ENCODE data around the gene SSH3.
"Not testable (repeated sequence)": the region's sequence is repeated elsewhere in the genome, so short reads cannot be mapped to it uniquely, and the experiment has no call there.

SSH3 gene

DNA sequence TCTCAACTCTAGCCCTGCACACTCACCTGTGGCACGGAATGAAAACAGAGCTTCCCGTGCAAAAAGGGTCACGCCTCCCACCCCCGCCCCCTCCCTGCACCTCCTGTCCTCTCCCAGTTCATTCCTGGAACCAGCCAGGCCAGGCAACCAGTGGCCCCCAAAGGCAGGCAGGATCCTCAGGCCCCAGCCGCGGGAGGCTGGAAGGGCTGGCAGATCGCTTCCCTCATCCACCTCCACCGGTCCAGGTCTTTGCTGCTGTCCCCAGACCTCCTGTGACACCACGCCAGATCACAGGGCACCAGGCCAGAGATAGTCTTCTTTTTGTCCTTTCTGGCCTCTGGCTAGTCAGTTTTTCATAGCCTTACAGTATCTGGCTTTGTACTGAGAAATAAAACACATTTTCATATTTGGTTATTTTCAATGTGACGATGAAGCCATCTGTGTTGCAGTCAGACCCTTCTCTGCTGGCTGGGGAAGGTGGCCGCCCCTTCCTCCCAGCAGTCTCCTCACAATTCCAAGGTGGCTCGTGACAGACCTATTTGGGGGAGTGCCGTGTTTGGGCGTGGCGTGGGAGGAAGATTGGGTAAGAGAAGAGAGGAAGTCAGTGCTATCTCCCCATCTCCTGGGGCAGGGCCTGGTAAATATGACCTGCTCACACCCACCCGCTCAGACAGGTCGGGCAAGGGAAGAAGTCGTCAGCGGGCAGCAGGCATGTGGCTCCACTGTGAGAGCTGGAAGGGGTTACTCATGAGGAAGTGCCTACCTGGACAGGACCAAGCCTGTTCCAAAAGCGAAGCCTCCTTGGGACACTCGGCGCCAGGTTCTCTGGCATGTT, 9.1 kb downstream of the SSH3 start:
- DNase-seq, result no peak

DNA sequence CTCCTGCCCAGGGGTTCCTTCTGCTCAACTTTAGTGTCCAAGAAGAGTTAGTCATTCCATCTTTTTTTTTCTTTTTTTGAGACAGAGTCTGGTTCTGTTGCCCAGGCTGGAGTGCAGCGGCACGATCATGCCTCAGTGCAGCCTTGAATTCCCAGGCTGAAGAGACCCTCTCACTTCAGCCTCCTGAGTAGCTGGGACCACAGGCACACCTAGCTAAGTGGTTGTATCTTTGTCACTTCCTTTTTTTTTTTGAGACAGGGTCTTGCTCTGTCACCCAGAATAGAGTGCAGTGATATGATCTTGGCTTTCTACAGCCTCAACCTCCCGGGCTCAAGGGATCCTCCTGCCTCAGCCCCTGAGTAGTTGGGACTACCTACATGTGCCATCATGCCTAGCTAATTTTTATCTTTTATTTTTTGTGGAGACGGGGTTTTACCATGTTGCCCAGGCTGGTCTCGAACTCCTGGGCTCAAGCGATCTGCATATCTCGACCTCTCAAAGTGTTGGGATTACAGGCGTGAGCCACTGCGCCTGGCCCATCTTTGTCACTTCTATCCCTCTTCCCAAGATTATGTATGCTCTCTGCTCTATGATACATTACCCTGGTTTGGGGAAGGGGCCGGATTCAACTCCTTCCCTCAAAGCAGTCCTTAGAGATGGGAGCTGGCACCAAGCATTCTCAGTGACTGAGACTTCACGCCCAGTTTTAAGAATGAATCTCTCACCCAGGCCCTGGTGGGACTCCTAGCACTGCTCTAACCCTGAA, 10.0 kb downstream of the SSH3 start:
- DNase-seq, result no peak

DNA sequence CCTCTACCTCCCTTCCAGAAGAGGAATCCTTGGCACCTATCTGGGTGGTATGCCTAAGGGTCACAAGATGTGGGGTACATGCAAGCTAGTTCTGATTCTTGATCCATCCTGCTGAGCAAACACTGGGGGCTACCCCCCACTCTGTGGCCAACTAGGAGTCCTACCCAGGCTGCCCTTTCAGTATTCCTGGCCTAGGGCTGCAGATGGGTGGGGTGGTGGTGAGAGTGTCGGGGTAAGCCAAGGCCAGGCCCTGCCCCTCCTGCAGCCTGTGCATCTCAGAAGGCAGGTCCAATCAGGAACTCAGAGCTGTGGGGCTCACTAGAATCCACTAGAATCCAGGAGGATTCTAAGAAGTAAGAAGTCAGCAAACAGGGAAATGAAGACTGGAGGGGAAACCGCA, 10.9 kb downstream of the SSH3 start:
- no peak for DNase-seq

DNA sequence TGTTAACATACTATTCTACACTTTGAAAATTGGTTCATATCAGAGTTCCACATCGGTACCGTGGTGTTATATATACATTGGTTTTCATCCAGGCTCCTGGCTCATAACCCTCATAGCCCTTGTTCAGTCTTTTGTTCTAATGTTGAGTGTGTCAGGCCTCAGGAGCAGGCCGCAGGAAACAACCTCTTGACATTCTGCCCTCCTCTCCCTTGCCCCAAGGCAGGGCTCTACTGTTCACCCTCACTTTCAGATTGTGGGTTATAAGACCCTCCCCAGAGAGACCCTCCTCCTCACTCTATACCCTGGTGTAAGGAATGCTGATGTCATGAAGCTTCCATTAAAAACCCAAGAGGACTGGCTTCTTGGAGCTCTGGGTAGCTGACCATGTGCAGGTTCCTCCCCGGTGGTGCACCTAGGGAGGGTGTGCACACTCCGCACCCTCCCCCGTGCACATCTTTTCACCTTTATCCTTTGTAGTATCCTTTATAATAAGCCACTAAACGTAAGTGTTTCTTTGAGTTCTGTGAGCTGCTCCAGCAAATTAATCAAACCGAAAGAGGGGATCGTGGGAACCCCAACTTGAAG, 12.1 kb downstream of the SSH3 start:
- DNase-seq, result no peak

DNA sequence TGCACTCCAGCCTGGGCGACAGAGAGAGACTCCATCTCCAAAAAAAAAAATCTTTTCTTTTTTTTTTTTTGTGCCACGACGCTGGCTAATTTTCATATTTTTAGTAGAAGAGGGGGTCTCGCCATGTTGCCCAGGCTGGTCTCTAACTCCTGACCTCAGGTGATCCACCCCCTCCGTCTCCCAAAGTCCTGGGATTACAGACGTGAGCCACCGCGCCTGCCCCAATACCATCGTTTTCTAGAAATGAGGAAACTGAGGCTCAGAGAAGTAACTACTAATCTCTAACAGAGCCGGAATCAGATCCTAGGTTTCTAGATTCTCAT, 13.5 kb downstream of the SSH3 start:
- no peak for DNase-seq

DNA sequence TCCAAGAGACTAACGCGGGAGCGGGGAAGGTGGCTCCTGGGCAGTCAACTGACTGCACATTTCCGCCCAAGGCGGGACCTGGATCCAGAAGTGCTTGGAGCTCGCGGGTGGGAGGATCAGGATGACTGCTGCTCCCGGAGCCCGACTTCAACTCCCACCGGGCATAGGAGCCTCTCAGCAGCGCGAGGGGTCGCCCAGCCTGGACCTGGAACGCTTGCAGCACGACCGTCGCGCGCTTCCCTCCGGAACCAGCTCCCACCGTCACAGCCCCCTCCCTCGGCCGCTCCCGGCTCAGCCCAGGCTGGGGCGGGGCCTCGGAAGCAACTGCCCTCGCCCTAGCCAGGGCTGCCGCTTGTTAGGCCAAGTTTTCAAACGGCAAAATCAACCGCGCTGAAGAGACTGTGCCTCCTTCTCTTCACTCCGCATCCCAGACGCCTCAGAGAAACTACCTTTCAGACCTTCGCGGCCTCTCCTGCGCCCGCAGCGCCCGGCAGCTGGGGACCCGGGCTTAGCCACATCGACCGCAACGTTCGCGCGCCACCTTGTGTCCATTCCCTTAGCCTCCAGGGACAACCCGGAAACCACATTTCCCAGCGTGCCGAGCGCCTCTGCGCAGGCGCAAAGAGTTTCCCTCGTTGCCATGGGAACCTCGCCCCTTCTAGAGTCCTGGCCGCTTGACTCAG, 14.0 kb downstream of the SSH3 start:
- peak; percentile 97 to 99 for DNase-seq

DNA sequence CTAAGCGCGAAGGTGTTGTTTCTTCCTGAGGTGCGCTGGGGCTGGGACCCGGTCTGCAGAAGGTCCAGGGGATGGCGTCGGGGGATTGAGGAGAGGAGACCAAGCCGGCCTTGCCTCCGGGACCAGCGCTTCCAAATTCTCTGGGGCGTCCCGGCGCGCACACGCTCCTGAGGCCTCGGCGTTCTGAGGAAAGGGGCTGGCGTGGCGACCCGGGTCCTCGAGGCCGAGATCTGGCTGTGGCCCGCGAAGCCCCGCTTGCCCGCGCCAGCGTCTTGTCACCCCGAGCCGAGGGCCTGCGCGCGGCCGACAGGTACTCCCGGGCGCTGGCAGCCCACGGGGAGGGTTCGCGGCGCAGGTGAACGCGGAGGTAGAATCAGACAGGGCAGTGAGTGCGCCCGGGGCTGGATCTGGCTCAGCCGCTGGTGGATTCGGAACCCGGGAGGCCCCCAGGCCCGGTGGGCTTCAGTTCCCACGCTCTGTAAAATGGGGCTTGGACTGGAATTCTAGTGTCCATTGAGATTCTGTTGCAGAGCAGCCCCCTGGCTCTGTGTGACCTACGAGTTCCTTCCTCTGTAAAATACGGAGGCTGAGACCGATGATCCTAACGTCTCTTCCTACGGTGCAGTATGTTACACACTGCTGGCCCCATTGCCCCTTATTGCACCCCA, 14.7 kb downstream of the SSH3 start:
- peak in 1 of 2 experiments; percentile 87 for DNase-seq

DNA sequence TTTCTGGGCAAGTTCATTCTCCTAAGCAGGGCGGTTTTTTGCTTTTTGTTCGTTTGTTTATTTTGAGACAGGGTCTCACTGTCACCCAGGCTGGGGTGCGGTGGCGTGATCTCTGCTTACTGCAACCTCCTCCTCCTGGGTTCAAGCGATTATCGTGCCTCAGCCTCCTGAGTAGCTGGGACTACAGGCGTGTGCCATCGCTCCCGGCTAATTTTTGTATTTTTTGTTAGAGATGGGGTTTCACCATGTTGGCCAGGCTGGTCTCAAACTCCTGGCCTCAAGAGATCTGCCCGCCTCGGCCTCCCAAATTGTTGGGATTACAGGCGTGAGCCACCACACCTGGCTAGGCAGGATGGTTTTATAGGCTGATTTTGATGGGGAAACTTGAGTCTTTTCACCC, 15.5 kb downstream of the SSH3 start:
- not testable (repeated sequence) for DNase-seq

DNA sequence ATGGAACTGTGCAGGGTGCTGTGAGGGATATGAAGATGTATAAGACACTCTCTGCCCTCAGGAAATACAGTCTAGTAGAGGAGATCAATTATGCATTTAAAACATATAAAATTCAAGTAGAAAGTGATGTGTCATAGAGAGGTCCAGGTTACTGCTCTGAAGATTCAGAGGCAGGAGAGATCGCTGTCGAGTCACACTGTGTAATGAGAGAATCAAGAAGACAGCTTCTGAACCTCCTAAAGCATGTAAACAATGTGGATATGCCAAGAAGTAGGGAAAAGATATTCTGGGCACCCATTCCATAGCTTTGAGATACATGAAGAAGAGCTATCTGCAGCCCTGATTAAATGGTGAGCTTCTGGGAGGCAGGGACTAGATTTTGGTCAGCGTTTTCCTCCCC, 16.7 kb downstream of the SSH3 start:
- DNase-seq, result no peak

DNA sequence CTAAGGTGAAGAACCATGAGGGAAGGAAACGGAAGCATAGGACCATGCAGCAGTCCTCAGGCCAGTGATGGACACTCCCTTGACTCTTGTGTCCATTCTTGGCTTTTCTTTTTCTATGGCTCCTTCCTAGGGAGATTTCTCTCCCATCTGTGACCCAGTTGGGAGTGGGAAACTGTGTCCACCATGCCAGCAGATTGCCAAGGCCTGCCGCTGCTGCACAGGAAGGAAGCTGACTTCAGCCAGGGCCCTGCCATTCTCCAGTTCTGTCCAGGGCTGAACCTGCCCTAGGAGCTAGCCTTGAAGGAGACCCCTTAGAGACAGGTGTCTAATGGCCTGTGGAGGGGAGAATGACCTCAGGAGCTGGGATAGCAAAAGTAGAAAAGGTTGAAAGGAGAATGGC, 17.4 kb downstream of the SSH3 start:
- DNase-seq, result no peak

DNA sequence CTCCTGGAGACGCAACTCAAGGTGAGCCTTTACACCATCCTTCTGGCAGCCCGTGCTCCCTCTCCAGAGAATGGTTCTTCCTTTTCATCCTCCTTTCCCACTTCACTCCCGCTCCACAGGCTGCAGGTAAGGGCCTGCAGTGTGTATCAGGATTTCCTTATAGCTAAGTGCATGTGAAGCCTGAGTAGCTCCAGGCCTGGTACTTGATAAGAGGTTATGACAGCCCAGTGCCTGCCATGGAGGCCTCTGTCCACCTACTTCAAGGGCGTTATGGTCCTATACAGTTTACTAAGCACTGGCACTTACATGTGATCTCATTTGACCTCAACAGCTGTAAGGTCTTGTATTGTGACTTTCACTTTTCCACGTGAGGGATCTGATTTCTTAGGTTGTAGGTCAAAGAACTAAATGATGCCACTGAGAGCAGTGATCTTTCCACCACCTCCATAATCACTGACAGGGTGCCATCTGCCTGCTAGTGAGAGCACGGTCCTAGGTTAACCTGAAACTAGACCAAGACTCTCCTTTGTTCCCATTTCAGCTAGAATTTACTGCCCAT, 18.1 kb downstream of the SSH3 start:
- DNase-seq, result no peak

DNA sequence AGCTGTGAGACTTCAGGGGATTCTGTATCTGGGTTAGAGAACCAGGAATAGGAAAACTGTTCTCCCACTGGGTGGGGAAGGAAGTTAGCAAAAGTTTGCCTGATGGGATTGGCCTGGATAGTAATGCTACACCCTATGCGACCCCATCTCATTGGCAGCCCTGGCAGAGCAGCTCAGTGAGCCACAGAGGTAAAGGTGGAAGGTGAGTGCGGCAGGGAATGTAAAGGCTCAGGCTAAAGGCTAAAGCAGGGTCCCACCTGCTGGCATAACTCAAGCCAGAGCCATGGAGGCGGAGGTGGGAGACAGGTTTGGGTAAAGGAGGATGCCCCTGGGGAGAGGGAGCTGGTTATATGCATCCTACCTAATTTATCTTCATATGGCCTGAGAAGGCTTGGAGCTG, 18.7 kb downstream of the SSH3 start:
- no peak for DNase-seq

DNA sequence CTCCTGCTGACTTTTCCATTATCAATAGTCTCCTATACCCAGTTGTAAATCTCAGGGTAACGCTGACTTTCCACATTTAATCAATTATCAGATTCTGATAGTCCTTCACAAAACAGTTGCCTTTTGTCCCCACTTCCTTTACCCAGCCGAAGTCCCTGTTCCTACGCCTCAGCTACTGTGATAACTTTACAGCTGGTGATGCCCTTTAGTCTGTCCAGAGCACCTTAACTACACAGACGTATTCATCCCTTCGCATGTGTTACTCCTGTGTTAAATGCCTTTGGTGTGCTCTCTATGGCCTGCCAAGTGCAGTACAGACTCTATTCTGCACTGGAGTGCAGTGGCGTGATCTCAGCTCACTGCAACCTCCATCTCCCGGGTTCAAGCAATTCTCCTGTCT, 20.2 kb downstream of the SSH3 start:
- DNase-seq, result no peak

DNA sequence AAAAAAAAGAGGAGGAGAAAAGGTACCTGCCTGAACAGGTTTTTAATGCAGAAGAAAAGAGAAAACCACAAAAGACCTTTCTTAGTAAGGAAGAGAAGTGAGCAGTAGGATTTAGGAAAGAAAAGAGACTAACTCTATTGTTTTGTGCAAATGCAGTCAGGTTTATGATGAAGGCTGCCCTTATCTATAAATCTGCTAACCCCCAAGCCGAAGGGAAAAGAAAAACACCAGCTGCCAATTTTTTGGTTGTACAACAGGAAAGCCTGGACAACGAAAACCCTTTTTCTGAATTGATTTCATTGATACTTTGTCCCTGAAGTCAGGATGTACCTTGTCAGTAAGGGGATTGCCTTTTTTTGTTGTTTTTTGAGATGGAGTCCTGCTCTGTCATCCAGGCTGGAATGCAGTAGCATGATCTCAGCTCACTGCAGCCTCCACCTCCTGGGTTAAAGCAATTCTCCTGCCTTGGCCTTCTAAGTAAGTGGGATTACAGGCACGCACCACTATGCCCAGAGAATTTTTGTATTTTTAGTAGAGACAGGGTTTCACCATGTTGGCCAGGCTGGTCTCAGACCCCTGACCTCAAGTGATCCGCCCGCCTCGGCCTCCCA, 28.9 kb downstream of the SSH3 start:
- no peak for DNase-seq

DNA sequence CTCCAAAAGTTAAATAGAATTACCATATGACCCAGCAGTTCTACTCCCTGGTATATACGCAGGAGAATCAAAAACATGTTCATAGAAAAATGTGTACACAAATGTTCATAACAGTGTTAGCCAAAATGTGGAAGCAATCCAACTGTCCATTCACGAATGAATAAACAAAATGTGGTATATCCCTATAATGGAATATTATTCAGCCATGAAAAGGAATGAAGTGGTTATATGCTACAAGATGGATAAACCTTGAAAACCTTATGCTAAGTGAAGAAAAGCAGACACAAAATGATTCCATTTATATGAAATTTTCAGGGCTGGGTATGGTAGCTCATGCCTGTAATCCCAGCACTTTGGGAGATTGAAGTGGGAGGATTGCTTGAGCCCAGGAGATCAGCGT, 33.9 kb downstream of the SSH3 start:
- no peak for DNase-seq

DNA sequence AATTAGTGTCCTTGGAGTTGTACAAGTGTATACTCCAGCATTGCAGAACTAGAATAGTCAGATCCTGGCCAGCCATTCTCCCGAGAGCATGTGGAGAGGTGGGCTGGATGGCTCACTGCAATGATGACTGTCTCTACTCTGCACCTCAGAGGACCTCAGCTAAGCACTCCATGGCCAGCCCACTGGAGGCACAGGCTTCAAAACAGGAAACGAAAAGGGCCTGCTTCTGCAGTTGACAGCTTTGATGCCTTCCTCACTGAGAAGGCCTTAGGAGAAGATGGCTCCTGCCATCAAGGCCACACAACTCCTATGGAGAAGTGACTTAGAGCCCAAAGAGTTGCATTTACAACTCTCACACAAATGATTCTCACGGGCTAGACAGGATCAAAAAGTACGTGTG, 40.9 kb downstream of the SSH3 start:
- DNase-seq, result no peak

DNA sequence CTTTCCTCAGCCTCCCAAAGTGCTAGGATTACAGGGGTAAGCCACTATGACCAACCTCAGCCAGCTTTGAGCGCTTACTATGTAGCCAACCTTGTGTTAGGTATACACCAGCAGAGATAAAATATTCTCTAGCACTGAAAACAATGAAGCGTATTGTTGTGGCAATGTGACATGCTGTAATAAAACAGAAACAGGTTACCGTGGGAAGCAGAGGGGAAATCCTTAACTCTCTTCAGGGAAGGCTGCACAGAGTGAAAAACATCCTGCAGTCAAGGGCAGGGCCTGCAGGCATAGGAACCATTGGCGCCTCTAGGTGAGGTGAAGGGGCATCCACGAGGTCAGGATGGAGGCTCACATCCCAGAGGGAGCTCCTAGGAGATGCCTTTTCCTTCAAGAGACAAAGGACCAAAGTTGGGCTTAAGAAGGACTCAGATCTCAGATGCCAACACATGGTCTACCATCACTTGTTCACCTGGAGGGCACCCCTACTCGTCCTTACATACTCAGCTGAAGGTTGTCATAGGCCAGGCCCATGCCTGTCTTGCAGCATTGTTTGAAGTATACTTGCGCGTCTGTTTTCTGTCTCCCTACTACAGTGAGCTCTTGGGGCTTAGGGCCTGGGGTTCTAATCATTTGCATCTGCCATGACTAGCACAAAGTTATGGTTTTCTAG, 42.1 kb downstream of the SSH3 start:
- peak; percentile 75 to 81 for DNase-seq

DNA sequence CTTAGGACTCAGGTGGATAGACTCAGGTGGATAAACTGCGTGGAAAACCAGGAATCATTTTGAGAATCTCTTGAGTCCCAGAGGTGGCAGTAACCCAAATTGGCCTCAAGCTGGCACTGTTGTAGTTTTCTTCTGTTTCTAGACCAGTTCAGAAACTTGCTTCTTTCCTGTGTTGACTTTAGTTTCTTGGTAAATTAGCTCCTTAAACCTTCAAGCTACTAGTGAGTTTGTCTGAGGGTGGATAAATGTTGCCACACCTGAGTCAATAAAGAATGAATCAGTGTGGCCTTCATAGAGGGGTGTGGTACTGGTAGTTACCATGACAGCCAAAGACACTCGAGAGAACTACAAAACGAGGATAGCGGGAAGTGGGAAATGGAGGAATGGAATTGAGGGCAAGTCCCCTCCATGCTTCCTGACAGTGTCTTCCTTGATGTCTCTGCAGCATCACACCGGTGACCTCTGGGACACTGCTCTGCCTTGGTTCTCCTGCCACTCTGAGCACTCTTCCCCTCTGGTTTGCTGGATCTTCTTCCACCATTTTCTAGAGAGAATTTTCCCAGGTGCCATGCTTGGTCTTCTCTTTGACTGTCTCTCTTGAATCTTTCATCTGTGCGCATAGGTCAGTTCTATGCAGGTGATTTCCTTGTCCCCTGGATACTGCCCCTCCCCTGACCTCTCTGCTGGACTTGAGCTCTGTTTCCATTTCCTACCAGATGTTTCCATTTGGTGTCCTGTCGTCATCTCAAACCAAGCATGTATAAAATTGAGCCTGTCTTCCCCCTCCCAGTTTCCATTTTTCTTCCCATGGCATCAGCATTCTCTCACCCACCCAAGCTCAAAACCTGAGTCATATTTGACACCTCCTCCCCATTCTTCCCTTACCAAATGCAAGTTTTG, 42.8 kb downstream of the SSH3 start:
- DNase-seq, result peak in 1 of 2 experiments; percentile 39

DNA sequence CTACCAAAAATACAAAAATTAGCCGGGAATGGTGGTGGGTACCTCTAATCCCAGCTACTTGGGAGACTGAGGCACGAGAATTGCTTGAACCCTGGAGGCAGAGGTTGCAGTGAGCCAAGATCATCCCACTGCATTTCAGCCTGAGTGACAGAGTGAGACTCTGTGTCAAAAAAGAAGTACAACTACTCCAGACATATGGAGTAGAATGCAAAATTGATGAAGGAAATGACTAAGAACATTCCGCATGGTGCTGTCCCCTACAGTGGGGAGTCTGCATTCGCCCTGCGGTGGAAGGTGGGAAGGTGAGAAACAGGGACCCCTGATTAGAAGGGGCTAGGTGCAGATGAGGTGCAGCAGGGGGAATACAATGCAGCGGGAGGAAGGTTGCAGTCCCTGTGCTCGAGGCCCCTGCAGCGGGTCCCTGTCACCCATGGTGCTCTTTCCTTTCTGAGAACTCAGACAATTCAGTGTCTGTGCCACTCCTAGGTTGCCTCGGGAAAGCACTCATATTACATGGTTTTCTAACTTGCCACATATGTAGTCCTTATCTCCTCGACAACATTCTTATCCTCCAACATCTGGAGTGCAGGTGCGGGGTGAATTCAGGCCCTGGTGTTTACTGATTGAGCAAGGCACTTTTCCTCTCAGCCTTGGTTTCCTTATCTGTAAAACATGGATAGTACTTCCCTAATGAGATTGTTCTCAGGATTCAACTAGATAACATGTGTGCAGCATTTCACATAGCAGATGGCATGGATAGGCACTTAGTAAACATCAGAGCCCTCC, 44.8 kb downstream of the SSH3 start:
- DNase-seq, result no peak

DNA sequence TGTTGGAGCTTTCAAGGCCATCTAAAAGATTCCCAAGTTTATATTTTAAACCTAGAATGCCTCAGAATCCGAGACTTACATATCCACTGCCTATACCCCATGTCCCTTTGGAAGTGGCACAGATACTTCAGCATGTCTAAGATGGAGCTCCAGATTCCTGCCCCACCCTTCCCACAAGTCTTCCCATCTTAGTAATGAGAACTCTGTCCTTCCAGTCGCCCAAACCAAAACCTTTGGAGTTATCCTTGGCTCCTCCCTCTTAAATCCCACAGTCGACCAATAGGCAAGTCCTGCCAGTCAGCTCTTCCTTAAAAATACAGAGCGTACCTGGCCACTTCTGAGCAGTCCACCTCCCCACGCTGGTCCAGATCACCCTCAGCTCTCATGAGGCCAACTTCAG, 45.7 kb downstream of the SSH3 start:
- no peak for DNase-seq
